Activated CD4-positive, alpha-beta T cell treated with anti-CD3 and anti-CD28 coated beads for 24 hours (primary cell): ENCODE results near the gene FAM118B.

Source experiments
- DNase-seq, 2 donors: peaks; one replicate each; pipeline ENCODE4 v3.0.0-alpha.2; 2020; ENCODE audit warnings: low read depth in 2 of 2

Gene FAM118B

GRCh38 chr11:126310200-126310991 lies 98.8 kb downstream of the FAM118B start:
- peak; percentile 27 to 47 for DNase-seq

DNA sequence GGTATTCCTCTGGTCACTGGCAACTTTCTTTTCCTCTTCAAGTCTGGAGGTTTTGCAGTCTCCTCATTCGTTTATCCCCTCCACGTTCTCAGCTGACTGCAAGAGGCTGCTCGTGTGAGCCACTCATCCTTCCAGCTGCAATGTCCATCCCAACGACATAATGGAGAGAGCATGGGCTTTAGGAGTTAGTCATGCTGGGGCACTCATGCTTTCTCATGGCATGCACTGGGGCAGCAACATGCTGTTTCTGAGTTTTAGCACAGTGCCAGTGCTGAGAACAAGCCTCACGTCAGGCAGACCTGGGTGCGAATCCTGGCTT lies 99.4 kb downstream of the FAM118B start:
- DNase-seq = no peak

DNA sequence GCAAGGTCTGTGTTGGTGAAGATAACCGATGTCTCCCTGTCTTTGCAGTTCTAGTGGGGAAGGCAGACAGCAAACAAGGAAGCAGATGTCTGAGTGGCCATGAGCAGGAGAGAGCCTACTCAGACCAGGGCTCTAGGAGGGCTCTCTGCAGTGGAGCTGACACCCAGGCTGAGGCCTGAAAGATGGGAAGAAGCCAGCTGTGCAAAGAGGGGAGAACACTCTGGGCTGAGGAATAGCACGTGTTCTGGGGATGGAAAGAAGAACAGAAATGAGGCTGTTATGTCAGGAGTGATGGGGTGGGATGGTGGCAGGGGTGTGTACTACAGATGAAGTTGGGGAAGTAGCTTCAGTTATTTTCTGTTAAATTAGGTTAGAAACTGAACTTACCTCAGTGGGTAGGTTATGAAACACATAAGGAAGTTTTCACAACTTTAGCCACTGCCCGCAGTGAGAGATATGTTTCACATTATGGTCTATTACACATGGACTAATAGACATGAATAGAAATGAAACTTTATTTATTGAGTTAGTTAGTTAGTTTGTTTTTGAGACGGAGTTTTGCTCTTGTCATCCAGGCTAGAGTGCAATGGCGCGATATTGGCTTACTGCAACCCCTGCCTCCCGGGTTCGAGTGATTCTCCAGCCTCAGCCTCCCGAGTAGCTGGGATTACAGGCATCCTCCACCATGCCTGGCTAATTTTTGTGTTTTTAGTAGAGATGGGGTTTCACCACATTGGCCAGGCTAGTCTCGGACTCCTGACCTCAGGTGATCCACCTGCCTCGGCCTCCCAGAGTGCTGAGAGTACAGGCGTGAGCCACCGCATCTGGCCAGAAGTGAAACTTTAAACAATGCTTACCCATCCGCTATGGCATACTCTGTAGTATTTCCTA lies 100.1 kb downstream of the FAM118B start:
- DNase-seq = no peak
